Muscle layer of duodenum (tissue), 2 donors: ENCODE results near the gene HOXB13.
A peak's percentile ranks its signal among the peaks of the same experiment; 100 is the strongest.

Experiments
- H3K27ac ChIP-seq: one replicate; pipeline ENCODE4 v1.7.0; 2013; ENCODE audit warnings: mild to moderate bottlenecking, low read length
- H3K27me3 ChIP-seq: one replicate; pipeline ENCODE4 v1.7.0; 2013; ENCODE audit warnings: low read depth, mild to moderate bottlenecking, control low read depth, low read length
- H3K36me3 ChIP-seq, 2 donors: one replicate each; pipeline ENCODE4 v1.7.0; 2013; ENCODE audit warnings: low read length in 2 of 2, control low read depth in 1 of 2, mild to moderate bottlenecking in 1 of 2; ENCODE audit not compliant: insufficient read depth in 2 of 2, control insufficient read depth in 1 of 2
- H3K4me1 ChIP-seq, 2 donors: one replicate each; pipeline ENCODE4 v1.7.0; 2013; ENCODE audit warnings: low read length in 2 of 2, mild to moderate bottlenecking in 2 of 2, control low read depth in 1 of 2, moderate library complexity in 1 of 2; ENCODE audit not compliant: insufficient read depth in 2 of 2, control insufficient read depth in 1 of 2
- H3K4me3 ChIP-seq, 2 donors: one replicate each; pipeline ENCODE4 v1.7.0; 2013; ENCODE audit warnings: low read length in 2 of 2, low read depth in 1 of 2, mild to moderate bottlenecking in 1 of 2
- H3K9me3 ChIP-seq, 2 donors: one replicate each; pipeline ENCODE4 v1.7.0; 2013; ENCODE audit warnings: low read length in 2 of 2, control low read depth in 1 of 2, mild to moderate bottlenecking in 1 of 2; ENCODE audit not compliant: control insufficient read depth in 1 of 2
- donor health status: healthy.

The HOXB13 gene

DNA sequence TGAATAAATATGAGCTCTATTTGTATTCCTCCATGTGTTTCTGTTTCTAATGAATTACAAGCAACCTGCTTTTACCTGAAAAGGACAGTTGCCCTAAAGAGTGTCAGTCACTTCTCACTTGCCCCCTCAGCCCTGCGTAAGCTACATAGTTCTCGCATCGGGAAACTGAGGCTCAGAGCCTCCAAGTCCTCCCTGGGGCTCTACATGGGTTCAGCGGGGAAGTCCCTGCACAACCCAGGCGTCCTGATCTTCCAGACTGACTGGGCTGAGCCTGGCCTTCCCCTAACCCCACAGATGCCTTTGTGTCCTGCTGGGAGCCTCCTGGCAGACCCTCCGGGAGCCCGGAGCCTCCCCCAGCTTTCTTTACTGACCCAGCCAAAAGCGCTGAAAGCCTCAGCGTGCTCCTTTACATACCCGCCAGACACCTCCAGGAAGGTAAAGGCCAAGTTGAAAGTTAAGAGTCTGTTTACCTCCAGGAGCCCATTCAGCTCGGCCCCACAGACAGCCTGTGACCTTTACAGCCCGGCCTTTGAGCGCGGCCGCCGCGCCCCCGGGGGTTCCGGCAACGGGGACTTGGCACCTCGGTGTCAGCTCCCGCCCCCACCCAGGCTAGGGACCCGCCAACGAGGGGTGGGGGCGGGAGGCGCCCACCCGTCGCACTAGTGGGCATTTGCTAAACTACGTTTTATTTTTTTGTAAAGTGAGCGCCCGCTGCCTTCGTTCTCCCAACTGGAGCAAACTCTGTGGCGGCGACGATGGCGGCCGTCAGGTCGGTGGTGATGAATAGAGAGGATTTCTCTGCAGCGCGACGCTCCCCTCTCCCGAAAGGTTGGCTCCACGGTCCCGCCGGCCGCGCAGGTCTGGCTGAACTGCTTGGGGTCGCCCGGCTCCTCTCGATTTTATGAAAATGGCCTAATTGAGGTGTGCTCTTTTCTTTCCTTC is 4.4 kb upstream of the HOXB13 start:
- Histone ChIP-seq H3K27ac (no peak overlapping the region), H3K9me3 (no peaks in the 10 kb centered on the region), H3K27me3 (peaks cover 92% of the 10 kb centered on the region), H3K4me3 (no peak overlapping the region), H3K36me3 (no peaks in the 10 kb centered on the region), H3K4me1 (peaks cover 0 to 24% of the 10 kb centered on the region in 2 donors)

DNA sequence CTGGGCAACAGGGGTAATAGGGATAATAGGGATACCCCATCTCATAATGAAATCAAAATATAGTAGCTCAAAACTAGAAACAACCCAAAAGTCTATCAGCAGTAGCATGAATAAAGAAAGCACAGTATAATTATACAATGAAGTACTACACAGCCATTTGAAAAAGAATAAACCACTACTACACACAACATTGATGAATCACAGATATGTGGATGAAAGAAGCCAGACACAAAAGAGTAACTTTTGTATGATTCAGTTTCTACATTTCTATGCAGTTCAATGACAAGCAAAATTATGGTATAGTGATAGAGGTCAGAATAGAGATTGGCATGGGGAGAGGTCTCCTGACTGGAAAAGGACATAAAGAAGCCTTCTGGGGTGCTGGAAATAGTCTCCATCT is 2.8 kb upstream of the HOXB13 start:
- Histone ChIP-seq H3K27ac (no peak overlapping the region), H3K4me3 (no peak overlapping the region), H3K27me3 (peaks cover 94% of the 10 kb centered on the region), H3K9me3 (no peaks in the 10 kb centered on the region), H3K36me3 (no peaks in the 10 kb centered on the region), H3K4me1 (peaks cover 0 to 24% of the 10 kb centered on the region in 2 donors)

DNA sequence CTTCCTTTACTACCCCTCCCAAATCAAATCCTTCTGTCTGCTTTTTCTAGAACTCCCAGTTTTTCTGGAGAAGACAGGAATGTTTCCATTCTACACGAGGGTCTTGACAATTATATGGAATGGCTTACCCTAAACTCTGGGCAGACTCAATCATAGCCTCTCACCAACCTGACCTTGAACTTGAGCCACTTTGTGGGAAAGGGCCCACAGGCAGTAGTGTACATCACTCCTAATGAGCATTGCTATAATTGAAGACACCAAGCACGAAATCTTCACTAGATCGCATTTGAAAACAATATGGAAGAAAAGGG is 1.6 kb upstream of the HOXB13 start:
- H3K9me3 ChIP-seq = no peaks in the 10 kb centered on the region
- no peak overlapping the region for H3K27ac ChIP-seq
- H3K36me3 ChIP-seq = no peaks in the 10 kb centered on the region
- H3K4me3 ChIP-seq = no peak overlapping the region
- peaks cover 95% of the 10 kb centered on the region for H3K27me3 ChIP-seq
- H3K4me1 ChIP-seq = peaks cover 0 to 29% of the 10 kb centered on the region in 2 donors

DNA sequence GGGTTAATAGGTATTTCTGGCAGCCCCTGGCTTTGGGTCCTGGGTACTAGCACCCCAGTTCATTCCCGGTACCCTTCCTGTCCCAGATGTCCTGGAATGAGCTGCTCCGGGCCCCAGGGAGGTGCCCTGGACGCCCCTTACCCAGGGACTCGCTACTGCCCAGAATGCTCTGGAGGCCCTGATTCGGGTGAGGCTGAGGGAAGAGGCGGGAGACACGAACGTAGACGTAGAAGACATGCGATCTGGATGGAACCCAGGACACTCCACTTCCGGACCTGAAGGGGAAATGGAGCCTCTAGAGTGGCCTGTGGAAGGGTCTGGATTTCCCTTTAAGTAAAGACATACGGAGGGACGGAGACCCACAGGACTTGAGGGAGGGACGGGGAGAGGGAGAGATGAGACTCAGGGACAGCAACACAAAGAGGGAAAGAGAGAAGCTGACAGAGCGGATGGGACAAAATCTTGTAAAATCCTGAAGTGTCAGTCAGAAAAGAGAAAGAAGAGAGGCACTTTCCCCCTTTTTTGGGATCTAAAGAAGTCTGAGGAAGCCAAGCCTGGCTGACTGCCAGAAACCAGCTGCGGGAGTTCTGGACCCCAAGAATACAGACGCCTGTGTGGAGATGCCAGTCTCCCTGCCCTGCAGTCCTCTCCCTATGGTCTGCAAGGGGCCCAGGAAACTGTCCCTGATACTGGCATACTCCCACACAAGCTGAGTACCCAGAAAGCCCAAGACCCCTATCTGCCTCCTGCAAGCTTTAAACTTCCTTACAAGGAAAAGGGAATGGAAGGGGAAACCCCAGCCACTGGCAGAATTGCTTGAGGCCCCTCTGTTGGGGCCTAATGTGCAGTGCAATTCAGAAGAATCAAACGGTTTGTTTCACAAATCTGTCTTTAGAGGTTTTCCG is 1.0 kb upstream of the HOXB13 start:
- Histone ChIP-seq H3K27me3 (peaks cover 95% of the 10 kb centered on the region), H3K27ac (no peak overlapping the region), H3K9me3 (no peaks in the 10 kb centered on the region), H3K36me3 (no peaks in the 10 kb centered on the region), H3K4me1 (peaks cover 0 to 35% of the 10 kb centered on the region in 2 donors), H3K4me3 (no peak overlapping the region)

DNA sequence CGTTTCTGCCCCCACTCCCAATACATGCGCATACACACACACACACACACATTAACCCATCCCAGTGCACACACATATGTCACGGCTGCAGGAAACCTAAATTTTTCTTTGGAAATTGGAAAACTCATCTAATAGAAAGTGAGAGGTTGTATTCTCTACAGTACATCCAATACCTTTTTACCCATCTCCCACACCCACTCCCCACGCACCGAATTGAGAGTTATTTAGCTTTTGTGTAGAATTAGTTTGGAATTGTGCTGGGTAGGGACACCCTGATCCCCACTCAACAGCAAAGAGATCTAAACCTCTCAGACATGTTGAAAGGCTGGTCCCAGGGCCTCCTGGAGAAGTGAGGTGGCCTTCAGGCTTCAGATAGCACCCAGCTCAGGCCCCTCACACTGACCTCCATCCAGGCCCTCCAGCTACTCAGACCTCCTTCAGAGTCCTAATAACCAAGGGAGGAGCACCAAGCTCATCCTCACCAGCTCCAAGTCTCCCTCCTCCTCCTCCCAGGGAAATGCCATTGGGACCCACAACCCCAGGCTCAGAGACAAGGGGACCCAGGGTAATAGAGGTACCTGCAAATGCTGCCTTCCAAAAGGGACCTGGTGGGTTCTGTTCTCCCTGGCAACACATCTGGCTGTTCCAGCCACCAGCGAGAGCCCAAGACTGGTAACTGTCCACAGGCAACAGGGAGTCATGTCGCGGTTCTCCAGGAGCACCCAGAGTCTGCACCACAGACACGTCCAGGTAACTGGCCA is 955 bp downstream of the HOXB13 start:
- Histone ChIP-seq H3K27ac (no peak overlapping the region), H3K27me3 (peaks cover 91% of the 10 kb centered on the region), H3K36me3 (no peaks in the 10 kb centered on the region), H3K4me3 (no peak overlapping the region), H3K9me3 (no peaks in the 10 kb centered on the region), H3K4me1 (peaks cover 5 to 44% of the 10 kb centered on the region in 2 donors)

DNA sequence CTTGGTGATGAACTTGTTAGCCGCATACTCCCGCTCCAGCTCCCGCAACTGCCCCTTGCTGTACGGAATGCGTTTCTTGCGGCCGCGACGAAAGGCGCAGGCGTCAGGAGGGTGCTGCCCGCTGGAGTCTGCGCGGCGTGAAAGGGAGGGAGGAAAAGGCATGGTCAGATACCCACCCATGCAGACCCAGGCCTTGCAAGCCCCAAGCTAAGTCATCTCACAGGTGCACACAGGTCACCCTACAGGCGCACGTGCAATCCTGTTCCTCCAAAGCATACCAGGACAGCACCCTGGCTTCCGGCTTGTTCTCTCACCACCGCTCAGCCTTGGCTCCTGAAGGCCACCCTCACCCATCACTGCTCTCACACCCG is 1.6 kb downstream of the HOXB13 start:
- peaks cover 5 to 45% of the 10 kb centered on the region in 2 donors for H3K4me1 ChIP-seq
- H3K4me3 ChIP-seq = no peak overlapping the region
- H3K36me3 ChIP-seq = no peaks in the 10 kb centered on the region
- H3K9me3 ChIP-seq = no peaks in the 10 kb centered on the region
- peaks cover 91% of the 10 kb centered on the region for H3K27me3 ChIP-seq
- no peak overlapping the region for H3K27ac ChIP-seq

DNA sequence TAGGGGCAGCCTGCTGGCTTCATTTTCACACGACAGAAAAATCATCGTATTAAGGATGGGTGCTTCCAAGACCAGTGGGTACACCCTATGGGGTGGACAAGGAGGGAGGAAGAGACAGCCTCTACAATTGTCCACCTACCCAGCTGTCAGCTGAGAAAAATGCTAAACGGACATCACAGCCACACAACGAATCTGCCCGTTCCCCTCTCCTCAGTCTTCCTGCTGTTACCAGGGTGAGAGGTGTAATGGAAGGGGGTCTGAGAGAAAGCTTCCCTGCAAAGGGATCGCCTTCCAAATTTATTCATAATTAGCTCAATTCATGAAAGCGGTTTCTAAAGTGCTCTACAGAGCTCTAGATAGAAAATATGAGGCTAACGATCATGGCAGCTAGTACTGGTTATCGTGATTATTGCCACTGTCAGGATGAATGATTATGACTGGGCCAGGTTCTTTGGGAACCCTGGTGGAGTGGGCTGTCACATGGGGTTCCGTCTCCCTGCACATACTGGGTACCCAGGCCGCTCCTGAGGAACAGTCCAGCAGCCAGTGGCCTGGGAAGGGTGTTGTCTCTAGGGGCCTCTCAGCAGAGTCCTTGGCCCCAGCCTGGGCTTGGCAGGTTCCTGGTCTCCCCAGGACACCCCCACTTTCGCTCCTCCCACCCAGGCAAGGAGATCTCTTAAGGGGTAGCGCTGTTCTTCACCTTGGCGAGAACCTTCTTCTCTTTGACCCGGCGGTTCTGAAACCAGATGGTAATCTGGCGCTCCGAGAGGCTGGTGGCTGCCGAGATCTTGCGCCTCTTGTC is 2.2 kb downstream of the HOXB13 start:
- no peaks in the 10 kb centered on the region for H3K9me3 ChIP-seq
- H3K36me3 ChIP-seq = no peaks in the 10 kb centered on the region
- H3K4me3 ChIP-seq = no peak overlapping the region
- no peak overlapping the region for H3K27ac ChIP-seq
- H3K27me3 ChIP-seq = peaks cover 89% of the 10 kb centered on the region
- peaks cover 5 to 45% of the 10 kb centered on the region in 2 donors for H3K4me1 ChIP-seq

DNA sequence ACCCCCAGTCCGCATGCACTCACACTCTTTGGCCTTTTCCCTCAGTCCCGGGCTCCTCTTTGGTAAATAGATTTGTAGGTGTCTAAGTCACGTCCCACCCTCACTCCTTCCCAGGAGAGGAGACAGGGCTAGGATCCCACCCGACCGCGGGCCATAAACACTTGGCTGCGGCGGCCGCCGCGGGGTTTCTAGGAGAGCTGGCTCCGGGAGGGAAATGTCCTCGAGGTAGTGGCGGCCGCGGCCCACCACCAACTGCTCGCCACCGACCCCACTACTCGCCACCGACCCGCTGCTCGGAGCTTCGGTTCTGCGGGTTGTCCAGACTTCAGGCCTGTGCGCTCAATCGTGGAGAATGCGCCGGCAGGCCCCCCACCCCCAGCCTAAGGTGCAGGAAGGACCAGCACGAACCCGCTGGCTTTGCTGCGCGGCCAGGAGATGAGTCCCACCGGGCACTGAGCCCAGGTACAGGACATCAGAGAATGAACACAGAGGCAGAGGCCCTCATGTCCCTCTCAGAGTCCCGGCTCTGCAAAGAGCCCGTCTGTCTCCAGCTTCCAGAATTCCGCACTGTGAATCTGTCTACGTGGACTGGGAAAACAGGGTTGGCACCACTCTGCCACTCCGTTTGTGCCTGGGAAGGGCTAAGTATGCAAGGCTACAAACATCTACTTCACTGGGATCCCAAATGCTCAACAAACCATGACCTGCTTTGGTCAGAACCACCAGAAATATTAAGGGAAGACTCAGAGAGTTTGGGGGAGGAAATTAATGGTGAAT is 3.1 kb downstream of the HOXB13 start:
- H3K27ac ChIP-seq = no peak overlapping the region
- H3K27me3 ChIP-seq = peaks cover 92% of the 10 kb centered on the region
- peak overlapping the region; percentile 30 to 47 for H3K4me3 ChIP-seq
- no peaks in the 10 kb centered on the region for H3K36me3 ChIP-seq
- H3K4me1 ChIP-seq = peaks cover 5 to 45% of the 10 kb centered on the region in 2 donors
- H3K9me3 ChIP-seq = no peaks in the 10 kb centered on the region

DNA sequence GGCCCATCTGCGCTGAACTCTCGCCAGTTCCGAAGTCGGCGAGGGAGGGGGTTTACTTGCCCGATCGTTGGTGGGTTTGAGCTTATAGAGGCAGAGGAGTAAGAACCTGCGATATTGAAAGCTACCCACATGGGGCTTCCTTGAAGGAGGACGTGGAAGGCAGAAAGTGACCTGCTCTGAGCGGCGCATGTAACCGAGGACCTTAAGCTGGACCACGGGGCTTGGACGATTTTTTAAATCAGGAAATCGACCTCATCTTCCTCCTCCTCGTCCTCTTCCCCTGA is 3.6 kb downstream of the HOXB13 start:
- peak overlapping the region; percentile 30 to 47 for H3K4me3 ChIP-seq

More for the DNA sequence above, 3.6 kb downstream of the HOXB13 start:
- peaks cover 5 to 45% of the 10 kb centered on the region in 2 donors for H3K4me1 ChIP-seq
- no peaks in the 10 kb centered on the region for H3K9me3 ChIP-seq
- peaks cover 92% of the 10 kb centered on the region for H3K27me3 ChIP-seq
- no peak overlapping the region for H3K27ac ChIP-seq
- no peaks in the 10 kb centered on the region for H3K36me3 ChIP-seq
